A673 (cell line): Measurements from ENCODE around the gene PRR7.

Source experiments
- EZH2 ChIP-seq: fragments of 200-600 bp; sonication (generic); IDR thresholded peaks from 2 replicates; pipeline ENCODE4 v1.6.1; 2017; ENCODE audit warnings: borderline replicate concordance, low read depth, mild to moderate bottlenecking, mixed read lengths, antibody characterized with exemption, low read length; ENCODE audit not compliant: poor library complexity, severe bottlenecking
- TF ChIP-seq, protein P1 (sequence below): fragments of 300-800, 200-600 bp; sonication (generic); conservative IDR thresholded peaks from 2 replicates; pipeline ENCODE4 v1.5.1; 2017; ENCODE audit warnings: low read depth, mild to moderate bottlenecking, antibody characterized with exemption, low read length, moderate library complexity, mixed read lengths

- TF ChIP-seq, protein P1, sequence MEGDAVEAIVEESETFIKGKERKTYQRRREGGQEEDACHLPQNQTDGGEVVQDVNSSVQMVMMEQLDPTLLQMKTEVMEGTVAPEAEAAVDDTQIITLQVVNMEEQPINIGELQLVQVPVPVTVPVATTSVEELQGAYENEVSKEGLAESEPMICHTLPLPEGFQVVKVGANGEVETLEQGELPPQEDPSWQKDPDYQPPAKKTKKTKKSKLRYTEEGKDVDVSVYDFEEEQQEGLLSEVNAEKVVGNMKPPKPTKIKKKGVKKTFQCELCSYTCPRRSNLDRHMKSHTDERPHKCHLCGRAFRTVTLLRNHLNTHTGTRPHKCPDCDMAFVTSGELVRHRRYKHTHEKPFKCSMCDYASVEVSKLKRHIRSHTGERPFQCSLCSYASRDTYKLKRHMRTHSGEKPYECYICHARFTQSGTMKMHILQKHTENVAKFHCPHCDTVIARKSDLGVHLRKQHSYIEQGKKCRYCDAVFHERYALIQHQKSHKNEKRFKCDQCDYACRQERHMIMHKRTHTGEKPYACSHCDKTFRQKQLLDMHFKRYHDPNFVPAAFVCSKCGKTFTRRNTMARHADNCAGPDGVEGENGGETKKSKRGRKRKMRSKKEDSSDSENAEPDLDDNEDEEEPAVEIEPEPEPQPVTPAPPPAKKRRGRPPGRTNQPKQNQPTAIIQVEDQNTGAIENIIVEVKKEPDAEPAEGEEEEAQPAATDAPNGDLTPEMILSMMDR, result no peak
- no peak for TF ChIP-seq EZH2
These were observed 45.6 kb downstream of the PRR7 start for GRCh38 chr5:177491983-177492746.
